Glutamatergic neuron (in vitro differentiated cells): Measurements from ENCODE around the gene DAZL. TPM values are rescaled to one million over a fixed set of nuclear protein-coding genes. Genes with fewer than 3 reads are reported as not detected.

Experiments used
- DNase-seq: peaks from one replicate; pipeline ENCODE4 v3.0.0; 2022
- H3K27ac Mint-ChIP-seq: one replicate; pipeline ENCODE4 v1.8.0; 2020; ENCODE audit warnings: mild to moderate bottlenecking, mixed read lengths, inconsistent platforms; ENCODE audit not compliant: unreplicated experiment
- H3K27me3 Mint-ChIP-seq: one replicate; pipeline ENCODE4 v1.8.0; 2020; ENCODE audit warnings: mild to moderate bottlenecking, moderate library complexity, mixed read lengths, inconsistent platforms; ENCODE audit not compliant: unreplicated experiment
- H3K36me3 Mint-ChIP-seq: one replicate; pipeline ENCODE4 v1.8.0; 2020; ENCODE audit warnings: mild to moderate bottlenecking, mixed read lengths, inconsistent platforms; ENCODE audit not compliant: unreplicated experiment
- H3K4me1 Mint-ChIP-seq: one replicate; pipeline ENCODE4 v1.8.0; 2020; ENCODE audit warnings: mild to moderate bottlenecking, low read depth, mixed read lengths, inconsistent platforms; ENCODE audit not compliant: unreplicated experiment
- H3K4me3 Mint-ChIP-seq: one replicate; pipeline ENCODE4 v1.8.0; 2020; ENCODE audit warnings: mild to moderate bottlenecking, mixed read lengths, inconsistent platforms; ENCODE audit not compliant: unreplicated experiment
- H3K9me3 Mint-ChIP-seq: one replicate; pipeline ENCODE4 v1.8.0; 2020; ENCODE audit warnings: mild to moderate bottlenecking, moderate library complexity, mixed read lengths, inconsistent platforms; ENCODE audit not compliant: unreplicated experiment
- total RNA-seq: library from RNA; stranded (reverse); fragmentation: NEBNext Ultra II Directional; extraction: Animal tissue kit (Norgen Biotek cat#: 25700); gene quantifications from one replicate; pipeline ENCODE4 v1.2.1, GENCODE V29; 2021; ENCODE audit not compliant: unreplicated experiment
- TF ChIP-seq, protein P1 (sequence below): fragments of 200-600 bp; sonication (generic); IDR thresholded peaks from one replicate; pipeline ENCODE4 v1.5.0; 2021; ENCODE audit not compliant: partially characterized antibody, unreplicated experiment

The DAZL gene
- total RNA-seq, 1 donor from 2014 or later = 0.51 TPM

DNA sequence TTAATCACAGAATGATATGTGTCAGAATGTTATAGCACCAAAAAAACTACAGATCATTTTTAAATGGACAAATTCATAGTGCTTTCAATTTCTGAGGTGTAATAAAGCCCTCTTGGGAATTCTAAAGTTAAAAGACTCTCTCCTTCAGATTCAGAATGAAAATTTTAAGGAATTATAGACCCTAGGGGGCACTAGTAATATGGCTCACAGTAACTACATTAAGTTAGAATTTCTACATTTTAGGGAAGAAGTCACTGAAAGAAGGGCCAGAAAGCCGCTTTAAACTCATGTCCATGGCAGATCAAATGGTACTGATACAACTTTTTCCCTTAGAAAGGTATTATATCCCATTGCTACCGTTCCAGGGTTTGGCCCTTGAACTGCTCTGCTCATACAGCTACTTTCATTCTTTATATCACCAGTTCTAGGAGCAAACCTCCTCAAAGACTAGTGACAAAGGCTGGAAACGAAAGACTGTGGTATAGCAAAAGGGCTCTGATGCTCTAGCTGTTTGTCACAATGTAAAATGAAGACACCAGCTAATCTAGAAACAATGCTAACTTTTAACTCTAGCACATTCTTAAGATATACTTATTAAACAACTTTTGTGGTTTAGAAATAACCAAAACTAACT lies 18.1 kb downstream of the DAZL start:
- Mint-ChIP-seq H3K27me3 (no peaks in the 10 kb centered on the region), H3K27ac (no peak overlapping the region), H3K4me3 (no peak overlapping the region), H3K4me1 (no peaks in the 10 kb centered on the region), H3K36me3 (no peaks in the 10 kb centered on the region), H3K9me3 (no peaks in the 10 kb centered on the region)
- no peak for DNase-seq
- TF ChIP-seq, protein P1, sequence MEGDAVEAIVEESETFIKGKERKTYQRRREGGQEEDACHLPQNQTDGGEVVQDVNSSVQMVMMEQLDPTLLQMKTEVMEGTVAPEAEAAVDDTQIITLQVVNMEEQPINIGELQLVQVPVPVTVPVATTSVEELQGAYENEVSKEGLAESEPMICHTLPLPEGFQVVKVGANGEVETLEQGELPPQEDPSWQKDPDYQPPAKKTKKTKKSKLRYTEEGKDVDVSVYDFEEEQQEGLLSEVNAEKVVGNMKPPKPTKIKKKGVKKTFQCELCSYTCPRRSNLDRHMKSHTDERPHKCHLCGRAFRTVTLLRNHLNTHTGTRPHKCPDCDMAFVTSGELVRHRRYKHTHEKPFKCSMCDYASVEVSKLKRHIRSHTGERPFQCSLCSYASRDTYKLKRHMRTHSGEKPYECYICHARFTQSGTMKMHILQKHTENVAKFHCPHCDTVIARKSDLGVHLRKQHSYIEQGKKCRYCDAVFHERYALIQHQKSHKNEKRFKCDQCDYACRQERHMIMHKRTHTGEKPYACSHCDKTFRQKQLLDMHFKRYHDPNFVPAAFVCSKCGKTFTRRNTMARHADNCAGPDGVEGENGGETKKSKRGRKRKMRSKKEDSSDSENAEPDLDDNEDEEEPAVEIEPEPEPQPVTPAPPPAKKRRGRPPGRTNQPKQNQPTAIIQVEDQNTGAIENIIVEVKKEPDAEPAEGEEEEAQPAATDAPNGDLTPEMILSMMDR = no peak

DNA sequence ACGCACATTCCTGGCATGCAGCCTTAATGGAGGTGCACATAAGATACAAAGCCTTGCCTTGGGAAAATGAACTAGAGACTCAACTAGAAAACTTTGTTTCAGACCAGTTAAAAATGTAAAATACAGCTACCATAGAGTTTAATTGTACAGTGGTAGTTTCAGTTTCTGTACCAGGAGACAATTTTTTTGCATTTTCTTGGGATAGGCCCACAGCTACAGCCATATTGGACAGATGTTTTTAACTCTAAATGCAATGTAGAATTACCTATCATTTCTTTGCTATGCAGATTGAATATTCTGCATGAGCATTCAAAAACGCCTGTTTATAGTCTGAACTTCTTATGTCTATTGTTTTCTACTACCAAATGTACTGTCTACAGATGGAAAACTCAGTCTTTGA lies 20.3 kb downstream of the DAZL start:
- TF ChIP-seq, protein P1 = no peak
- Mint-ChIP-seq H3K27me3 (no peaks in the 10 kb centered on the region), H3K4me1 (no peaks in the 10 kb centered on the region), H3K9me3 (no peaks in the 10 kb centered on the region), H3K27ac (no peak overlapping the region), H3K4me3 (no peak overlapping the region), H3K36me3 (no peaks in the 10 kb centered on the region)
- no peak for DNase-seq

DNA sequence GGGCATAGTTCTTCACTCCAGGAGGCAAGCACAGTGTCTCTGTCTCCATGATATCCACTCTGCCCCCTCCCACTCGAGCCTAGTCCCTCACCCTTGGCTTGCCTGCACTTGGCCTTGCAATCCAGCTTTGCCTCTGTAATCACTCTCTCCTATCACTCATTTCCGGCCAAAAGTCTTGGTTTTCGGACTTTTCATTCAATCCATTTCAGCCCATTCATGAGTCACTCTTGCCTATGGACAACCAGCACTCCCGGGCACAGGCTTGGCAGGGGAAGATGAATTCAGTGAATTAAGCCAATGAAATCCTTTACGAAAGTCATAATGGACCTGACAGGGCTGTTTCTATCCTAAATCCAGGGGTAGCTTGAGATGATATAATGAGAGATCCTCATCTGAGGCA lies 21.7 kb downstream of the DAZL start:
- DNase-seq = no peak
- no peak overlapping the region for H3K4me3 Mint-ChIP-seq
- H3K4me1 Mint-ChIP-seq = no peaks in the 10 kb centered on the region
- H3K9me3 Mint-ChIP-seq = no peaks in the 10 kb centered on the region
- H3K27ac Mint-ChIP-seq = no peak overlapping the region
- TF ChIP-seq, protein P1 = no peak
- H3K27me3 Mint-ChIP-seq = no peaks in the 10 kb centered on the region
- H3K36me3 Mint-ChIP-seq = no peaks in the 10 kb centered on the region

DNA sequence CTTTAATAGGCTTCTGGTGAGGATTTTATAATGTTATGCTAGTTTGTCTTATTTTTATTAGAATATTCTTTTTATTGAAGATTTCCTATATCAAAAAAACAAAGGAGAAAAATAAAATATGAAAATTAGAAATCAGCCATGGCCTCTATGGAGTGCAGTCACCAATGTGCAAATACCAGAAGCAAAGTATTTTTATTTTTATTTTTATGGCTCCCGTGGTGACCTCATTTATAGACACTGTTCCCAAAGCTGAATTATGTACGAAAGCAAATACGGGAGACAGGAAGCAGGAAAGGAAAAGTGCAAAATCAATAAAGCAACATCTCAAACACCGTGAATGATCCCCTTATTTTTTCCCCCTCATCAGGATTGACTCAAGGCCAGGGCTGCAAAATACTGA lies 35.1 kb downstream of the DAZL start:
- TF ChIP-seq, protein P1 = no peak
- H3K4me1 Mint-ChIP-seq = no peaks in the 10 kb centered on the region

DNA sequence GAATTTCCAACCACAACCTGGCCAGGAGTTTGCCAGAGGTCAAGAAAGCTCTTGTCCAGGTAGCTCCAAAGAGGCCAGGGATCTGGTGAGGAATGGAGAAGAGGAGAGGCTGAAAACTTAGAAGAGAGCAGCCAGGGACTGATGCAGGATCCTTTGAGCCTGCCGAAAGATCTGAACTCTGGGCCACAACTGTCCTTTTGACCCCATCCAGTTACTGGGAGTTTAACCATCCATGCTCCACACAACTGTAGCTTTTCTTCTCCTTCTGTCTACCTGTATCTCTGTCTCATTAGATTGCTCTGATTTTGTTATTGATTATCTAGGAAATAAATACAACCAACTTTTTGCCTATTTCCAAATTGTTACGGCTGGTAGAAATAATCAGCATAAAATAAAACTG lies 36.7 kb downstream of the DAZL start:
- no peaks in the 10 kb centered on the region for H3K27me3 Mint-ChIP-seq
- H3K4me3 Mint-ChIP-seq = no peak overlapping the region
- H3K36me3 Mint-ChIP-seq = peaks cover 8% of the 10 kb centered on the region
- H3K9me3 Mint-ChIP-seq = peaks cover 2% of the 10 kb centered on the region
- H3K27ac Mint-ChIP-seq = no peak overlapping the region
- TF ChIP-seq, protein P1 = no peak
- DNase-seq = no peak
- no peaks in the 10 kb centered on the region for H3K4me1 Mint-ChIP-seq

More for the DNA sequence above, 35.1 kb downstream of the DAZL start:
- Mint-ChIP-seq H3K9me3 (peaks cover 2% of the 10 kb centered on the region), H3K27me3 (no peaks in the 10 kb centered on the region), H3K27ac (no peak overlapping the region), H3K4me3 (no peak overlapping the region), H3K36me3 (peaks cover 5% of the 10 kb centered on the region)
- no peak for DNase-seq
